Vagina (tissue), 2 donors: ENCODE measurements around the gene EIF3B.

Experiments
- POLR2A ChIP-seq, 2 donors: fragments of 450-650 bp; IDR thresholded peaks; one replicate each; pipeline ENCODE4 v1.6.1; 2017; ENCODE audit warnings: antibody characterized with exemption in 2 of 2, mild to moderate bottlenecking in 2 of 2, moderate library complexity in 2 of 2
- POLR2AphosphoS5 ChIP-seq, 2 donors: sonication (generic); formaldehyde crosslinking; IDR thresholded peaks; one replicate each; pipeline ENCODE4 v1.9.0; 2017; ENCODE audit warnings: antibody characterized with exemption in 2 of 2, mild to moderate bottlenecking in 2 of 2, low read depth in 1 of 2; ENCODE audit not compliant: insufficient read depth in 1 of 2
- TF ChIP-seq, protein P1 (sequence below), 3 experiments: fragments of 450-650 bp in 2 of 3; fragments of 200-600 bp in 1 of 3; sonication (generic) in 1 of 3; IDR thresholded peaks; one replicate each; pipeline ENCODE4 v1.5.1; 2017 to 2019; ENCODE audit warnings: antibody characterized with exemption in 3 of 3, mild to moderate bottlenecking in 2 of 3, moderate library complexity in 2 of 3

DNA sequence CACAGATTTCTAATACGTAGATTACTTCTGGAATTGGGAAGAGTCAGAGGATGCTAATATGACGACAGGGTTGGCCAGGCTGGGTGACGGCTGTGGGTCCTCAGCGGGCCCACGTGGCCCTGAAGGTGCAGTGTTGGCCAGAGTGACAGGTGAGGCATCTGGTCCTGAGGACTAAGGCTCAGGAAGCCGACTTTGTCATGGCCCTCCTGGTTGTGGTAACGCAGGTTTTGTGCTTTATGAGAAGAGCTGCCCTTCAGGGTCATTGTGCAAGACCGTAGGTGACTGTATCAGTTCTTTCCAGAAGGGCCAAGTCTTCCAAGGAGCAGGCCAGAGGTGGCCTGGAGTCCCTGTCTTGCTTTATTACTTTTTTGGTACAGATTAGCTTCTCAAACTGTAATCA, 2.5 kb downstream of the EIF3B start:
- TF ChIP-seq POLR2A (IDR thresholded peaks at IDR 0.05) (no peak), POLR2AphosphoS5 (IDR thresholded peaks at IDR 0.05; ENCODE audit: insufficient read depth in 1 of 2, low read depth in 1 of 2) (no peak)
- TF ChIP-seq, protein P1, sequence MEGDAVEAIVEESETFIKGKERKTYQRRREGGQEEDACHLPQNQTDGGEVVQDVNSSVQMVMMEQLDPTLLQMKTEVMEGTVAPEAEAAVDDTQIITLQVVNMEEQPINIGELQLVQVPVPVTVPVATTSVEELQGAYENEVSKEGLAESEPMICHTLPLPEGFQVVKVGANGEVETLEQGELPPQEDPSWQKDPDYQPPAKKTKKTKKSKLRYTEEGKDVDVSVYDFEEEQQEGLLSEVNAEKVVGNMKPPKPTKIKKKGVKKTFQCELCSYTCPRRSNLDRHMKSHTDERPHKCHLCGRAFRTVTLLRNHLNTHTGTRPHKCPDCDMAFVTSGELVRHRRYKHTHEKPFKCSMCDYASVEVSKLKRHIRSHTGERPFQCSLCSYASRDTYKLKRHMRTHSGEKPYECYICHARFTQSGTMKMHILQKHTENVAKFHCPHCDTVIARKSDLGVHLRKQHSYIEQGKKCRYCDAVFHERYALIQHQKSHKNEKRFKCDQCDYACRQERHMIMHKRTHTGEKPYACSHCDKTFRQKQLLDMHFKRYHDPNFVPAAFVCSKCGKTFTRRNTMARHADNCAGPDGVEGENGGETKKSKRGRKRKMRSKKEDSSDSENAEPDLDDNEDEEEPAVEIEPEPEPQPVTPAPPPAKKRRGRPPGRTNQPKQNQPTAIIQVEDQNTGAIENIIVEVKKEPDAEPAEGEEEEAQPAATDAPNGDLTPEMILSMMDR (IDR thresholded peaks at IDR 0.05): no peak
